ENCODE measurements around the gene LRRC1. TPM values are rescaled to one million over a fixed set of nuclear protein-coding genes. Genes with fewer than 3 reads are reported as not detected.

LRRC1 gene
- total RNA-seq, 1 donor = 18.6 TPM

DNA sequence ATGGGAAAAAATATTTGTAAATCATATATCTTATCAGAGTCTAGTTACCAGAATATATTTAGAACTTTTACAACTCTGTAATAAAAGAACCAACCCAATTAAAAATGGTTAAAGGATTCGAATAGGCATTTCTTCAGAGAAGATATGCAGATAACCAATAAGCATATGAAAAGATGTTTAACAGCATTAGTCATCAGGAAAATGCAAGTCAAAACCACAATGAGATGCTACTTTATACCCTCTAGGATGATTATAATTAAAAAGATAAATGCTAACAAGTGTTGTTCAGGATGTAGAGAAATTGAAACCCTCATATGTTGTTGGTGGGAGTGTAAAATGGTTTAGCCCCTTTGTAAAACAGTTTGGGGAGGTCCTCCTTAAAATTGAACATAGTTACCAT is 94.1 kb downstream of the LRRC1 start:
- TF ChIP-seq, protein P1, sequence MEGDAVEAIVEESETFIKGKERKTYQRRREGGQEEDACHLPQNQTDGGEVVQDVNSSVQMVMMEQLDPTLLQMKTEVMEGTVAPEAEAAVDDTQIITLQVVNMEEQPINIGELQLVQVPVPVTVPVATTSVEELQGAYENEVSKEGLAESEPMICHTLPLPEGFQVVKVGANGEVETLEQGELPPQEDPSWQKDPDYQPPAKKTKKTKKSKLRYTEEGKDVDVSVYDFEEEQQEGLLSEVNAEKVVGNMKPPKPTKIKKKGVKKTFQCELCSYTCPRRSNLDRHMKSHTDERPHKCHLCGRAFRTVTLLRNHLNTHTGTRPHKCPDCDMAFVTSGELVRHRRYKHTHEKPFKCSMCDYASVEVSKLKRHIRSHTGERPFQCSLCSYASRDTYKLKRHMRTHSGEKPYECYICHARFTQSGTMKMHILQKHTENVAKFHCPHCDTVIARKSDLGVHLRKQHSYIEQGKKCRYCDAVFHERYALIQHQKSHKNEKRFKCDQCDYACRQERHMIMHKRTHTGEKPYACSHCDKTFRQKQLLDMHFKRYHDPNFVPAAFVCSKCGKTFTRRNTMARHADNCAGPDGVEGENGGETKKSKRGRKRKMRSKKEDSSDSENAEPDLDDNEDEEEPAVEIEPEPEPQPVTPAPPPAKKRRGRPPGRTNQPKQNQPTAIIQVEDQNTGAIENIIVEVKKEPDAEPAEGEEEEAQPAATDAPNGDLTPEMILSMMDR (IDR thresholded peaks at IDR 0.05; ENCODE audit: insufficient read depth, low read depth, low read length) = no peak
- DNase-seq (ENCODE audit: low read depth) = peak; percentile 60
- no peak overlapping the region for H3K4me3 ChIP-seq (ENCODE audit: low read depth, low read length)

DNA sequence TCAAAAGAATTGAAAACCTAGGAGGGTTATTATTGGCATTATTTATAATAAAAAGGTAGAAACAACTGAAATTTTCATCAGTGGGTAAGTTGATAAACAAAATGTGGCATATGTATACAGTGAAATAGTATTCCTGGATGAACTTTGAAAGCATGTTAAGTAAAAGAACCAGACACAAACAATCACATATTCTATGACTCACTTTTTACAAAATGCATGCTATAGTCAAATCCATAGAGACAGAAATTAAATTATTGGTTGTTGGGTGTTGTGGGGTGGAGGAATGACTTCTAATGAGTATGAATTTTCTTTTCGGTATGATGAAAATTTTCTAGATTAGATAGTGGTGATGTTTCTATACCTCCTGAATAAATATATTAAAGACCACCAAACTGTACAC is 94.6 kb downstream of the LRRC1 start:
- no peak overlapping the region for H3K4me3 ChIP-seq (ENCODE audit: low read depth, low read length)
- TF ChIP-seq, protein P1 (IDR thresholded peaks at IDR 0.05; ENCODE audit: insufficient read depth, low read depth, low read length) = no peak
- peak; percentile 4 for DNase-seq (ENCODE audit: low read depth)

DNA sequence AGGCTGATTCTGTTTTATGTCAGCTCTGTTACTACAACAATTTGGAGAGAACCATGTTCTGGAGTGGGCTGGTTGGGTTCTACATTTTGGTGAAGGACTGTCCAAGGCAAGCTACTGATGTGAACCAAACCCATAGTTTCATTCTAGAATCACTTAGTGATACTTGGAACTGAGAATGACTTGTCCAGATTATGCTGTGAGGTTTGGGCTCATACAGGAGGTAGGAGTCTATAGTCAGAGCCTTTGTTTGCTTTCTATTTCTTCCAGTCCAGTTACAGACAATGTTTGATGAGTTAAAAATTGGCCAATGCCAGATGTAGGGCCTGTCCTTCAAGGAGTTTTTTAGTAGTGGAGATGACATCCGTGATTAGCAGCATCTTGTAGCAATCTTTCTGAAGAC is 97.9 kb downstream of the LRRC1 start:
- no peak overlapping the region for H3K4me3 ChIP-seq (ENCODE audit: low read depth, low read length)
- no peak for DNase-seq (ENCODE audit: low read depth)
- TF ChIP-seq, protein P1 (IDR thresholded peaks at IDR 0.05; ENCODE audit: insufficient read depth, low read depth, low read length) = no peak

DNA sequence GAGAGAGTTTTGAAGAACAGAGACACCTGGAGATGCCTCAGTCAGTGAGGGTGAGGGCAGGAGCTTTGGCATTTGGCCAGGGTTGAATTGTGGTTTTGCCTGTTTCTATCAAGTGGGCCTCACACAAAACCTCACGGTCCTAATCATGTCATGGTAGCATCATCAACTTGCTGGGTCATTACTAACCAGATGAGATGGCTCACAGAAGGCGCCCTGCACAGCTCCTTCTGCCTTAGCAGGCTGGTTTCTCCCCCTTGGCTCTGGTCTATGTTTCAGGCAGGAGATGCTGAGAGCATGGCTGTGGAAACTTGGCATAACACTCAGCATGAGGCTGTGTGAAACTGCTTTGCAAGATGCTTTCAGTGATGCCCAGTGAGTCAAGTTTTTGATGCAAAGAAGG is 99.3 kb downstream of the LRRC1 start:
- TF ChIP-seq, protein P1 (IDR thresholded peaks at IDR 0.05; ENCODE audit: insufficient read depth, low read depth, low read length) = no peak
- H3K4me3 ChIP-seq (ENCODE audit: low read depth, low read length) = no peak overlapping the region
- peak; percentile 13 for DNase-seq (ENCODE audit: low read depth)

DNA sequence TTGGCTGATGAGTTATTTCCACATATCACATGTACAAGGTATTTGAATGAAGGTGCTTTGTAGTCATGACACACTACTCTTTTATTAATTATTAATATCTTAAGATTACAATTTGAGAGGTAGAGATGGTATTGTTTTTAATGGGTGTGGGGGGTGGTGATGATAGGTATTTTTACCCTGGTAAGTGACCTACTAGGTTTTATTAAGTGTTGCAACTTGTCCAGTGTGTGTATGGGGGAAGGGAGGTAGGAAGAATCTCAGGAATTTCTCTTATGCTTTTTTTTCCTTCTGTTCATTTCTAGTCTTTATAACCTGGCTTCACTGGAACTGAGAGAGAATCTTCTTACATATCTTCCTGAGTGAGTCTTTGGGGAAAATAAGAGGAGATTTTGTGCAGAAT is 101.4 kb downstream of the LRRC1 start:
- TF ChIP-seq, protein P1 (IDR thresholded peaks at IDR 0.05; ENCODE audit: insufficient read depth, low read depth, low read length) = no peak
- DNase-seq (ENCODE audit: low read depth) = peak; percentile 21
- no peak overlapping the region for H3K4me3 ChIP-seq (ENCODE audit: low read depth, low read length)

DNA sequence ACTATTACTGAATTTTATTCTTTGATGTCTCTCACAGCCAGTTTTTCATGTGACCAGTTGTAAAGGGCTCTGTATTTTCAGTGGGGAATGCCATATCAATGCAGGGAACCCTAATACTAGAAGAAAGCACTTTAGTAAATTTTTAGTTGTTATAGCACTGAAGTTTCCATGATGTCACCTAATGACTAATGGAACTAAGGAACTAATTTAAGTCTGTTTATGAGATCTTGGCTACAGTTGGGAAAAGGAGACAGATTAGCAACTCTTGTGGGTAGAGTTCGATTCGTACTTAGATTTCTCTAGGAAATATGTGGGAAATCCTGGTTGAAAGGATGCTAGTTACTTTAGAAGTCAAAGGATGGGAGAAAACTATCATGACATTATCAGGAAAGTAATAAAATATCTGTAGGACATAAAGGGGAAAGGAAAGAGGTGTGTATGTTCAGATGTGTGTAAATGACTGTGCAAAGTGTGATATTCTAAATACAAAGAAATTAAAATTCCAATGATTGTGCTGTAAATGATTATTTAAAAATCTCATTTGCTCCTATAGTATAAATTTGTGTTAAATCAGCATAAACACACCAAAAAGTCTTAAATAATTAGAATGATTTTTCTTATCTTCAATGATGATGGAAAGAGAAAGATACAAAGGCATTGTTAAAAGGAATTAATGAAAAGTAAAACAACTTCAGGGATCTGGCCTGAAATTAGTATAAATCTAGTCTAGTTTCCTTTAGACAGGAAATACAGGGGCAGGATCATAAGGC is 103.4 kb downstream of the LRRC1 start:
- TF ChIP-seq, protein P1 (IDR thresholded peaks at IDR 0.05; ENCODE audit: insufficient read depth, low read depth, low read length) = no peak
- peak; percentile 59 for DNase-seq (ENCODE audit: low read depth)
- H3K4me3 ChIP-seq (ENCODE audit: low read depth, low read length) = no peak overlapping the region

DNA sequence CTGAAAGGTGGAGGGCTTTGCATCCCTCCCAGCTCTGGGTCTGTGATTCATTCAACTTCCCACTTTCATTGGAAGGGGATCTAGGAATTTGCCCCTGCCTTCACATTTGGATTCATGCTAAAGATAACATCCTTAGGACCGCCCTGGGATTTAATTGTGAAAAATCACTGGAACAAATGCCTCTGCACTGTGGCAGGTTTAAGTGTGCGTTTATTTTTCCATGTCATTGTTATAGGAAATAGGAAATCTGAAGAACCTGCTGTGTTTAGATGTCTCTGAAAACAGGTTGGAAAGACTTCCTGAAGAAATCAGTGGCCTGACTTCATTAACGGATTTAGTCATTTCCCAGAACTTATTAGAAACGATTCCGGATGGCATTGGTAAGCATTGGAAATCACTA is 104.7 kb downstream of the LRRC1 start:
- no peak overlapping the region for H3K4me3 ChIP-seq (ENCODE audit: low read depth, low read length)
- TF ChIP-seq, protein P1 (IDR thresholded peaks at IDR 0.05; ENCODE audit: insufficient read depth, low read depth, low read length) = no peak
- no peak for DNase-seq (ENCODE audit: low read depth)
